Osteoblast (primary cell): ENCODE measurements around the gene RAB7A. TPM values are rescaled to one million over a fixed set of nuclear protein-coding genes. Genes with fewer than 3 reads are reported as not detected.
A peak's percentile ranks its signal among the peaks of the same experiment; 100 is the strongest.

Source experiments
- DNase-seq: peaks from one replicate; pipeline ENCODE4 v3.0.0; 2011; ENCODE audit warnings: low spot score, mixed read lengths; ENCODE audit not compliant: insufficient read length; ENCODE audit errors: missing footprints
- H2AFZ ChIP-seq: 2 replicates; pipeline ENCODE4 v1.6.0; 2011; ENCODE audit warnings: mild to moderate bottlenecking, low read length
- H3K27ac ChIP-seq: 2 replicates; pipeline ENCODE4 v1.5.1; 2011; ENCODE audit warnings: mild to moderate bottlenecking, low read depth, low read length, moderate library complexity
- H3K27me3 ChIP-seq: 2 replicates; pipeline ENCODE4 v1.6.0; 2012; ENCODE audit warnings: mild to moderate bottlenecking, control low read depth, inconsistent platforms, low read length, moderate library complexity; ENCODE audit not compliant: insufficient read depth
- H3K36me3 ChIP-seq: 2 replicates; pipeline ENCODE4 v1.5.1; 2011; ENCODE audit warnings: mild to moderate bottlenecking, low read length, control low read depth, moderate library complexity; ENCODE audit not compliant: insufficient read depth
- H3K4me1 ChIP-seq: 2 replicates; pipeline ENCODE4 v1.5.1; 2011; ENCODE audit warnings: mild to moderate bottlenecking, low read length, control low read depth, moderate library complexity; ENCODE audit not compliant: insufficient read depth
- H3K4me2 ChIP-seq: 2 replicates; pipeline ENCODE4 v1.6.0; 2011; ENCODE audit warnings: mild to moderate bottlenecking, low read length; ENCODE audit not compliant: insufficient read depth
- H3K4me3 ChIP-seq: fragments of 200-600 bp; sonication (generic); 3 replicates; pipeline ENCODE4 v1.5.1; 2012; ENCODE audit warnings: mild to moderate bottlenecking, low read length, inconsistent platforms; ENCODE audit not compliant: insufficient read depth
- H3K79me2 ChIP-seq: 2 replicates; pipeline ENCODE4 v1.6.0; 2012; ENCODE audit warnings: mild to moderate bottlenecking, low read length, control low read depth, inconsistent platforms; ENCODE audit not compliant: insufficient read depth
- H3K9me3 ChIP-seq: 2 replicates; pipeline ENCODE4 v1.5.1; 2011; ENCODE audit warnings: low read depth, low read length, control low read depth
- H4K20me1 ChIP-seq: 2 replicates; pipeline ENCODE4 v1.6.0; 2012; ENCODE audit warnings: mild to moderate bottlenecking, low read length, control low read depth; ENCODE audit not compliant: insufficient read depth
- total RNA-seq: library from RNA; depleted of rRNA; stranded (reverse); fragments of >200 nt; gene quantifications from 2 replicates; pipeline ENCODE4 v1.2.3, GENCODE V29; 2012
- TF ChIP-seq, protein P1 (sequence below): IDR thresholded peaks from 2 replicates; pipeline ENCODE4 v1.5.1; 2011; ENCODE audit warnings: mild to moderate bottlenecking, low read depth, low read length, moderate library complexity; ENCODE audit errors: extremely low read depth

Gene RAB7A
- total RNA-seq, 1 donor = 86.1 TPM

- H3K4me1 ChIP-seq = no peaks in the 10 kb centered on the region
- no peak overlapping the region for H3K4me3 ChIP-seq
- peak; percentile 82 for DNase-seq
- H3K79me2 ChIP-seq = peaks cover 95% of the 10 kb centered on the region
- TF ChIP-seq, protein P1, sequence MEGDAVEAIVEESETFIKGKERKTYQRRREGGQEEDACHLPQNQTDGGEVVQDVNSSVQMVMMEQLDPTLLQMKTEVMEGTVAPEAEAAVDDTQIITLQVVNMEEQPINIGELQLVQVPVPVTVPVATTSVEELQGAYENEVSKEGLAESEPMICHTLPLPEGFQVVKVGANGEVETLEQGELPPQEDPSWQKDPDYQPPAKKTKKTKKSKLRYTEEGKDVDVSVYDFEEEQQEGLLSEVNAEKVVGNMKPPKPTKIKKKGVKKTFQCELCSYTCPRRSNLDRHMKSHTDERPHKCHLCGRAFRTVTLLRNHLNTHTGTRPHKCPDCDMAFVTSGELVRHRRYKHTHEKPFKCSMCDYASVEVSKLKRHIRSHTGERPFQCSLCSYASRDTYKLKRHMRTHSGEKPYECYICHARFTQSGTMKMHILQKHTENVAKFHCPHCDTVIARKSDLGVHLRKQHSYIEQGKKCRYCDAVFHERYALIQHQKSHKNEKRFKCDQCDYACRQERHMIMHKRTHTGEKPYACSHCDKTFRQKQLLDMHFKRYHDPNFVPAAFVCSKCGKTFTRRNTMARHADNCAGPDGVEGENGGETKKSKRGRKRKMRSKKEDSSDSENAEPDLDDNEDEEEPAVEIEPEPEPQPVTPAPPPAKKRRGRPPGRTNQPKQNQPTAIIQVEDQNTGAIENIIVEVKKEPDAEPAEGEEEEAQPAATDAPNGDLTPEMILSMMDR = no peak
- no peaks in the 10 kb centered on the region for H3K27me3 ChIP-seq
- no peaks in the 10 kb centered on the region for H3K36me3 ChIP-seq
- H3K9me3 ChIP-seq = no peaks in the 10 kb centered on the region
- peaks cover 69% of the 10 kb centered on the region for H4K20me1 ChIP-seq
- H3K27ac ChIP-seq = no peak overlapping the region
- H2AFZ ChIP-seq = no peak overlapping the region
- H3K4me2 ChIP-seq = no peak overlapping the region
Observed at GRCh38 chr3:128760881-128761280, 34.9 kb downstream of the RAB7A start.

DNA sequence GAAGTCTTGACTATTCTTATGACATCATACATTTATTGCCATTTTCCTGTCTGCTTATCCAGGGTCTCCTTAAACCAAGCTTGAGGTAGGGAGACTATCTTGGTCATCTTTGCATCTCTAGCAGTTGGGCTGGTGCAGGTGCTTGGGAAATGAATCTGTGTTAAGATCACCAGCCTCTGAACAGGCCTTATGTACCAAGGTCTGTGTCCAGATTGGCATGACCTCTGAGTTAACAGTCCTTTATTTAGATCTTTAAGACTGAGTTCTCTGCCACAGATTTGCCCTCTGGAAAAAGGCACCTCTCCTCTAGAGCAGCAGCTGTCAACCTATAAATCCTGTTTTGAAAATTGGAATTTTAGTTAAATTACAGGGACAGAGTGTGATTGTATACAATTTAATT lies 35.4 kb downstream of the RAB7A start:
- Histone ChIP-seq H3K36me3 (no peaks in the 10 kb centered on the region), H3K4me2 (no peak overlapping the region), H4K20me1 (peaks cover 70% of the 10 kb centered on the region), H3K27me3 (no peaks in the 10 kb centered on the region), H3K79me2 (peaks cover 96% of the 10 kb centered on the region), H3K9me3 (no peaks in the 10 kb centered on the region), H3K4me3 (no peak overlapping the region), H2AFZ (no peak overlapping the region), H3K27ac (no peak overlapping the region), H3K4me1 (no peaks in the 10 kb centered on the region)
- TF ChIP-seq, protein P1 = no peak
- no peak for DNase-seq

DNA sequence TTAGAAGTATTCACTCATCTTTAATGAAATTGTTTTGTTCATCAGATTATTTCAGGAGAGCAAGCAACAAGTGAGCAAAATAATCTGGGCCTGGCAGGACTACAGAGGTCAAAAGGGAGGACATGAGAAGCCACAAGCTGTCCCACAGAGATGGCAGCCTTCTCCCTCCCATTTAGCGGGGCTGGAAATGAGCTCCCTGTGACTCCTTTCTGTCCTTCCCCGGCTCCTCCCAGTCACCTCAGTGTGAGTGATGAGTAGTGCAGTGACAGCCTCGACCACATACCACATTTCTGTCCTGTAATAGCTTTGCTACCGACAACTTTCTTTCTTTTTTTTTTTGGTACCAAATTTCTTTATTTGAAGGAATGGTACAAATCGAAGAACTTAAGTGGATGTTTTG lies 38.0 kb downstream of the RAB7A start:
- Histone ChIP-seq H3K27ac (no peak overlapping the region), H4K20me1 (peaks cover 80% of the 10 kb centered on the region), H3K4me1 (no peaks in the 10 kb centered on the region), H3K79me2 (peaks cover 97% of the 10 kb centered on the region), H3K4me3 (no peak overlapping the region), H3K36me3 (no peaks in the 10 kb centered on the region), H3K9me3 (no peaks in the 10 kb centered on the region), H2AFZ (no peak overlapping the region), H3K4me2 (no peak overlapping the region), H3K27me3 (no peaks in the 10 kb centered on the region)
- peak; percentile 88 for DNase-seq
- TF ChIP-seq, protein P1 = no peak

GRCh38 chr3:128764863-128765262 lies 38.9 kb downstream of the RAB7A start:
- Histone ChIP-seq H3K79me2 (peaks cover 97% of the 10 kb centered on the region), H3K4me1 (no peaks in the 10 kb centered on the region), H4K20me1 (peaks cover 80% of the 10 kb centered on the region), H3K4me2 (no peak overlapping the region), H3K4me3 (no peak overlapping the region), H3K27me3 (no peaks in the 10 kb centered on the region), H3K36me3 (no peaks in the 10 kb centered on the region), H3K27ac (no peak overlapping the region), H2AFZ (no peak overlapping the region), H3K9me3 (no peaks in the 10 kb centered on the region)
- DNase-seq = no peak
- TF ChIP-seq, protein P1 = no peak
